ENCODE results near the gene HIVEP3.

DNA sequence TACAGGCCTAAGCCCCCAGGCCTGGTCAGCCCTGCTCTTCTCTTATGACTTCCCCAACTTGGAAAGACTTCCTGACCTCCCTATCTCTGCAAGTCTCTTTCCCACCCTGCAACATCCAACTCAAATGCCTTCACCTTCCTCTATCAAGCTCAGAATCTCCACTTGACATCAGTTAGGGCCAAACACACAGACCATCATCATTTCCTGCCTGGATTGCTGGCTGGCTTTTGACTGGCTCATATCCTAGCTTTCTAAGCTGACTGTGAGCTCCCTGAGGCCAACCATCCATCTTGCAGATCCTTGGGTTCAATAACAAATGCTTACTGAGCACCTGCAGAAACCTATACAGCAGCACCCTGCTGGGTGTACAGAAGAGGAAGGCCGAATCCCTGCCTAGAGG lies 296.9 kb downstream of the HIVEP3 start:
- TF ChIP-seq, protein P1, sequence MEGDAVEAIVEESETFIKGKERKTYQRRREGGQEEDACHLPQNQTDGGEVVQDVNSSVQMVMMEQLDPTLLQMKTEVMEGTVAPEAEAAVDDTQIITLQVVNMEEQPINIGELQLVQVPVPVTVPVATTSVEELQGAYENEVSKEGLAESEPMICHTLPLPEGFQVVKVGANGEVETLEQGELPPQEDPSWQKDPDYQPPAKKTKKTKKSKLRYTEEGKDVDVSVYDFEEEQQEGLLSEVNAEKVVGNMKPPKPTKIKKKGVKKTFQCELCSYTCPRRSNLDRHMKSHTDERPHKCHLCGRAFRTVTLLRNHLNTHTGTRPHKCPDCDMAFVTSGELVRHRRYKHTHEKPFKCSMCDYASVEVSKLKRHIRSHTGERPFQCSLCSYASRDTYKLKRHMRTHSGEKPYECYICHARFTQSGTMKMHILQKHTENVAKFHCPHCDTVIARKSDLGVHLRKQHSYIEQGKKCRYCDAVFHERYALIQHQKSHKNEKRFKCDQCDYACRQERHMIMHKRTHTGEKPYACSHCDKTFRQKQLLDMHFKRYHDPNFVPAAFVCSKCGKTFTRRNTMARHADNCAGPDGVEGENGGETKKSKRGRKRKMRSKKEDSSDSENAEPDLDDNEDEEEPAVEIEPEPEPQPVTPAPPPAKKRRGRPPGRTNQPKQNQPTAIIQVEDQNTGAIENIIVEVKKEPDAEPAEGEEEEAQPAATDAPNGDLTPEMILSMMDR (conservative IDR thresholded peaks at IDR 0.05; ENCODE audit: low read length) = no peak
- no peak for TF ChIP-seq EZH2phosphoT487 (IDR thresholded peaks at IDR 0.05; ENCODE audit: borderline replicate concordance)

All from Loucy (cell line).